ENCODE results near the gene RTKN2.
A peak's percentile ranks its signal among the peaks of the same experiment; 100 is the strongest.
"Not testable (repeated sequence)": the region's sequence is repeated elsewhere in the genome, so short reads cannot be mapped to it uniquely, and the experiment has no call there.

Gene RTKN2

GRCh38 chr10:62284221-62284620 lies 15.6 kb upstream of the RTKN2 start:
- Histone ChIP-seq H3K4me2 (no peak overlapping the region), H3K4me3 (no peak overlapping the region), H3K27me3 (no peaks in the 10 kb centered on the region), H4K20me1 (no peaks in the 10 kb centered on the region), H3K9ac (no peak overlapping the region), H3K27ac (no peak overlapping the region), H3K9me3 (peaks cover 4% of the 10 kb centered on the region; the same call in 1 of the 2 replicates), H3K36me3 (no peaks in the 10 kb centered on the region), H3K4me1 (no peaks in the 10 kb centered on the region)
- no peak for TF ChIP-seq Cebpa-rat (IDR thresholded peaks at IDR 0.05)

DNA sequence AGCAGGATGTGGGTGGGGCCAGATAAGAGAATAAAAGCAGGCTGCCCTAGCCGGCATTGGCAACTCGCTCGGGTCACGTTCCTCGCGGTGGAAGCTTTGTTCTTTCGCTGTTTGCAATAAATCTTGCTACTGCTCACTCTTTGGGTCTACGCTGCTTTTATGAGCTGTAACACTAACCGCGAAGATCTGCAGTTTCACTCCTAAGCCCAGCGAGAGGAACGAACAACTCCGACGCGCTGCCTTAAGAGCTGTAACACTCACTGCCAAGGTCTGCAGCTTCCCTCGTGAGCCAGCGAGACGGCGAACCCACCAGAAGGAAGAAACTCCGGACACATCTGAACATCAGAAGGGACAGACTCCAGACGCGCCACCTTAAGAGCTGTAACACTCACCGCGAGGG lies 12.7 kb upstream of the RTKN2 start:
- not testable (repeated sequence) for H3K9me3 ChIP-seq, H3K4me2 ChIP-seq, H3K9ac ChIP-seq, H3K27me3 ChIP-seq, H3K36me3 ChIP-seq, H3K27ac ChIP-seq, H3K4me1 ChIP-seq, H3K4me3 ChIP-seq, H4K20me1 ChIP-seq

- not testable (repeated sequence) for H3K9ac ChIP-seq, H3K4me3 ChIP-seq, H3K4me1 ChIP-seq, H3K36me3 ChIP-seq, H3K4me2 ChIP-seq, H3K27me3 ChIP-seq, H4K20me1 ChIP-seq, H3K9me3 ChIP-seq, H3K27ac ChIP-seq
Measured at GRCh38 chr10:62280392-62280791, 11.7 kb upstream of the RTKN2 start.

- TF ChIP-seq Cebpa-rat (IDR thresholded peaks at IDR 0.05), result no peak
- Histone ChIP-seq H3K4me1 (no peaks in the 10 kb centered on the region), H3K9ac (no peak overlapping the region), H4K20me1 (no peaks in the 10 kb centered on the region), H3K4me2 (no peak overlapping the region), H3K36me3 (no peaks in the 10 kb centered on the region), H3K27me3 (no peaks in the 10 kb centered on the region), H3K4me3 (no peak overlapping the region), H3K27ac (no peak overlapping the region), H3K9me3 (peaks cover 4% of the 10 kb centered on the region; the same call in 1 of the 2 replicates)
Measured at GRCh38 chr10:62278441-62278910, 9.8 kb upstream of the RTKN2 start.

DNA sequence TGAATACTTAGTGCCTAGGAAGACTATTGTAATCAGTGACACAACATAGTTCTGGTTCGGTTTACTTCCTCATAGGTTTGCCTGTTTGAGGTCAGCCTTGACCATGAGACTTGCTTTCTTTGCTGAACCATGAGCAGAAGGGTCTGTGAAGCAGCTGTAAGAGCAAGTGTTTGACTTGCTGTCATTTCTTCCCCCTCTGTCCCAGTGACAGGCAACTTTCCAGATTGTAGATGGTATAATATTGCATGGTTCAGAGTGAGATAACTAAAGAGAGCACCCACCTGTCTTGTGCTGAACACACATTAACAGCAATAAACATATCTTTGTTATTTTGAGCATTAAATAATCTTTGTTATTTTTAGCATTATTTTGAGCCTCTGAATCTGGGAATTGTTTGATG lies 9.3 kb upstream of the RTKN2 start:
- Histone ChIP-seq H3K27ac (no peak overlapping the region), H3K27me3 (no peaks in the 10 kb centered on the region), H3K4me2 (no peak overlapping the region), H4K20me1 (no peaks in the 10 kb centered on the region), H3K4me3 (no peak overlapping the region), H3K4me1 (no peaks in the 10 kb centered on the region), H3K9me3 (peaks cover 4% of the 10 kb centered on the region; the same call in 1 of the 2 replicates), H3K36me3 (no peaks in the 10 kb centered on the region), H3K9ac (no peak overlapping the region)
- TF ChIP-seq Cebpa-rat (IDR thresholded peaks at IDR 0.05), result no peak

GRCh38 chr10:62270020-62270419 lies 1.4 kb upstream of the RTKN2 start:
- Histone ChIP-seq H3K36me3 (no peaks in the 10 kb centered on the region), H3K27ac (no peak overlapping the region), H3K9me3 (no peaks in the 10 kb centered on the region), H3K27me3 (no peaks in the 10 kb centered on the region), H4K20me1 (no peaks in the 10 kb centered on the region), H3K4me2 (no peak overlapping the region), H3K9ac (no peak overlapping the region), H3K4me3 (no peak overlapping the region), H3K4me1 (peaks cover 36% of the 10 kb centered on the region)
- TF ChIP-seq Cebpa-rat (IDR thresholded peaks at IDR 0.05), result no peak

DNA sequence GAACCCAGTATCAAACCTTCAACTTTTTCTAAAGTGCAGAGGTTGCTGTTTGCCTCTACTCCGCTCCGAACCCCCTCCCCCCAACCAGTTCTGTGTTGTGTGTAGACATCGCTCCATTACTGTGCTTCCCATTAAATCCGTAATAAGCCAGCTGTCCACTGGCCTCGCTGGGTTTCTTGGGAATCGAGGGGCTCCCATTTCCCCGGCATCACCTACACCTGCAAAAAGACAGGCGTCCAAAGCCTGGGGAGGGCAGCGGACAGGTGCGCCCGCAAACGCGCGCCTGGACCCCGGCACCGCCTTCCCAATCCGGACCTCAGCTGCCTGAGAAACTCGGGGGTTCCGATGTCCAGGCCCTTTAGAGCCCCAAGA lies 631 bp downstream of the RTKN2 start:
- peak overlapping the region; percentile 71 for H3K27ac ChIP-seq
- H3K4me1 ChIP-seq, result peaks cover 43% of the 10 kb centered on the region
- H3K4me2 ChIP-seq, result peak overlapping the region; percentile 88
- peaks cover 5% of the 10 kb centered on the region; the same call in 1 of the 2 replicates for H3K36me3 ChIP-seq
- H3K9me3 ChIP-seq, result no peaks in the 10 kb centered on the region
- peak overlapping the region; percentile 79 for H3K4me3 ChIP-seq
- peak overlapping the region; percentile 84 for H3K9ac ChIP-seq
- TF ChIP-seq Cebpa-rat (IDR thresholded peaks at IDR 0.05), result no peak
- H4K20me1 ChIP-seq, result no peaks in the 10 kb centered on the region
- H3K27me3 ChIP-seq, result no peaks in the 10 kb centered on the region

DNA sequence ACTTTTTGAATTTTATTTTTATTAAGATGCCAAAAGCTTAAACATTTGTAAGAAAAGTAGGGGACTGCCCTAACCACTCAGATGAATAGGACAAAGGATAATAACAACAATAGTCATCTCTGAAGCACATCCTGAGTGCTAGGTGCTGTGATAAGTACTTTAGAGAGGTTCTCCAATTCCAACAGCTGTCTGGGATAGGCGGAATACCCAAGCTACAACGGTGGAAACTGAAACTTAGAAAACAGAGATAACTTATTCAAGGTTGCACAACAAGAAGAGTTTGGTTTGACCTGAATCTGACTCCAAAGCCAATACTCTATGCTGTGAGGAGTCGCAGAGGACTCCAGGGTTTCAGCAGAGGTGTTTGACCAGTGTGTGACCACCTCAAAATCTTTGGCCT lies 2.0 kb downstream of the RTKN2 start:
- H4K20me1 ChIP-seq, result no peaks in the 10 kb centered on the region
- no peak for TF ChIP-seq Cebpa-rat (IDR thresholded peaks at IDR 0.05)

GRCh38 chr10:62266147-62266546 lies 2.5 kb downstream of the RTKN2 start:
- Histone ChIP-seq H3K27me3 (no peaks in the 10 kb centered on the region), H4K20me1 (no peaks in the 10 kb centered on the region), H3K4me2 (peak overlapping the region; percentile 88), H3K4me3 (no peak overlapping the region), H3K4me1 (peaks cover 43% of the 10 kb centered on the region), H3K9me3 (no peaks in the 10 kb centered on the region), H3K36me3 (peaks cover 20% of the 10 kb centered on the region; the same call in 1 of the 2 replicates), H3K9ac (no peak overlapping the region), H3K27ac (no peak overlapping the region)
- no peak for TF ChIP-seq Cebpa-rat (IDR thresholded peaks at IDR 0.05)

More for the DNA sequence above, 2.0 kb downstream of the RTKN2 start:
- Histone ChIP-seq H3K4me1 (peaks cover 43% of the 10 kb centered on the region), H3K36me3 (peaks cover 15% of the 10 kb centered on the region; the same call in 1 of the 2 replicates), H3K9me3 (no peaks in the 10 kb centered on the region), H3K4me2 (peak overlapping the region; percentile 88), H3K9ac (no peak overlapping the region; the same call in 1 of the 2 replicates), H3K4me3 (no peak overlapping the region), H3K27ac (no peak overlapping the region), H3K27me3 (no peaks in the 10 kb centered on the region)

GRCh38 chr10:62264702-62265436 lies 3.8 kb downstream of the RTKN2 start:
- no peaks in the 10 kb centered on the region for H3K9me3 ChIP-seq
- H3K27me3 ChIP-seq, result no peaks in the 10 kb centered on the region
- H3K4me2 ChIP-seq, result peak overlapping the region; percentile 88; the same call in 1 of the 2 replicates
- TF ChIP-seq Cebpa-rat (IDR thresholded peaks at IDR 0.05), result no peak
- no peak overlapping the region for H3K9ac ChIP-seq
- peaks cover 29% of the 10 kb centered on the region; the same call in 1 of the 2 replicates for H3K36me3 ChIP-seq
- H3K27ac ChIP-seq, result no peak overlapping the region
- H4K20me1 ChIP-seq, result no peaks in the 10 kb centered on the region
- no peak overlapping the region for H3K4me3 ChIP-seq
- peaks cover 43% of the 10 kb centered on the region for H3K4me1 ChIP-seq
